RWPE1 (cell line): ENCODE data around the gene CNIH3.

Source experiments
- CTCF ChIA-PET: fragments of 350-600 bp; sonication (Branson Sonifier 250); formaldehyde crosslinking; extraction: SDS; loops from one replicate; lab custom pipeline; 2021; lab: Yijun Ruan, JAX
- POLR2A ChIA-PET: fragments of 400-600 bp; formaldehyde crosslinking; extraction: SDS; loops from one replicate; lab custom pipeline; 2020; ENCODE audit warnings: antibody characterized with exemption; ENCODE audit not compliant: low non-redundant PET; lab: Yijun Ruan, JAX
- DNase-seq: peaks from one replicate; pipeline ENCODE4 v3.0.0; 2012; ENCODE audit warnings: low spot score
- H3K27ac ChIP-seq: fragments of 450-650 bp; 2 replicates; pipeline ENCODE4 v1.5.1; 2017
- TF ChIP-seq, protein P1 (sequence below): fragments of 450-650 bp; conservative IDR thresholded peaks from 2 replicates; pipeline ENCODE4 v1.5.1; 2017; ENCODE audit warnings: low read depth, mild to moderate bottlenecking

CNIH3 gene

DNA sequence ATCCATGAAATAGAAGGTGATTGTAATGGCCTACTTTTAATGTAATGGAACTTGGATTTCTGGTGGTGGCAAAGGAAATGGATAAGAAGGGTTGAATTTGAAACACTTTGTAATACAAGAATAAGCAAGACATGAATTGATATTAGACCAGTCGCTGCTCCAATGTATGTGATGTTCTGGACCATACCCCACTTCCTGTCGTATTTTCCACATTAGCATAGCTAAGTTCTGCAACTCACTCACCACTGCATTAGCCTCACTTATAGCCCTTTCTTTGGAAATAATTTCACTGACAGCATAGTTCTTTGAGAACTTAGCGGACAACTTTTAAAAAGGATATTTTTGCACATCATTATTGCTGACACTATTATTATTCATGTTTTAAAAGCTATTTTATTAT is 32.3 kb upstream of the CNIH3 start:
- ChIA-PET CTCF (interaction anchor here (0.6 kb wide), 1 partner anchor 9 kb away, joined by 3 read pairs; no protein-coding TSS in a partner anchor), POLR2A (no interaction called here)
- DNase-seq = no peak

DNA sequence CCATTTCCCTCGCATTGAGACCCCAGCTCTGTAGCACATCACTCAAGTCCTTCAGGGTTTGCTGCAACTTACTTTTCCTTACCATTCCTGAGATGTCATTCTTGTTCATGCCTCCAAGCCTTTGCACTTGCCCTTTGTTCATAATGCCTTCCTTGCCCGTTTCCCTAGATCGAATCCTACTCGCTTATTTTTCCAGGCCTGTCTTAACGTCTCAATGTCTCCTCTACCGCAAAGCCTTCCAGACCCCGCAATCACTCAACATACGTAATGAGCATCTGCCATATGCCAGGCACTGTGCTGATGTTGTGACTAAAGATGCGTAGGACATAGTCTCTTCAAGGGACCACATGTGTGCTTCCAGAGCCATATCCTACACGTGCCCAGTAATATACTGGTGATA is 31.1 kb upstream of the CNIH3 start:
- TF ChIP-seq, protein P1, sequence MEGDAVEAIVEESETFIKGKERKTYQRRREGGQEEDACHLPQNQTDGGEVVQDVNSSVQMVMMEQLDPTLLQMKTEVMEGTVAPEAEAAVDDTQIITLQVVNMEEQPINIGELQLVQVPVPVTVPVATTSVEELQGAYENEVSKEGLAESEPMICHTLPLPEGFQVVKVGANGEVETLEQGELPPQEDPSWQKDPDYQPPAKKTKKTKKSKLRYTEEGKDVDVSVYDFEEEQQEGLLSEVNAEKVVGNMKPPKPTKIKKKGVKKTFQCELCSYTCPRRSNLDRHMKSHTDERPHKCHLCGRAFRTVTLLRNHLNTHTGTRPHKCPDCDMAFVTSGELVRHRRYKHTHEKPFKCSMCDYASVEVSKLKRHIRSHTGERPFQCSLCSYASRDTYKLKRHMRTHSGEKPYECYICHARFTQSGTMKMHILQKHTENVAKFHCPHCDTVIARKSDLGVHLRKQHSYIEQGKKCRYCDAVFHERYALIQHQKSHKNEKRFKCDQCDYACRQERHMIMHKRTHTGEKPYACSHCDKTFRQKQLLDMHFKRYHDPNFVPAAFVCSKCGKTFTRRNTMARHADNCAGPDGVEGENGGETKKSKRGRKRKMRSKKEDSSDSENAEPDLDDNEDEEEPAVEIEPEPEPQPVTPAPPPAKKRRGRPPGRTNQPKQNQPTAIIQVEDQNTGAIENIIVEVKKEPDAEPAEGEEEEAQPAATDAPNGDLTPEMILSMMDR = no peak
- ChIA-PET POLR2A (no interaction called here), CTCF (no interaction called here)
- no peak overlapping the region for H3K27ac ChIP-seq
- no peak for DNase-seq

More for the DNA sequence above, 32.3 kb upstream of the CNIH3 start:
- no peak overlapping the region for H3K27ac ChIP-seq
- TF ChIP-seq, protein P1 = no peak

DNA sequence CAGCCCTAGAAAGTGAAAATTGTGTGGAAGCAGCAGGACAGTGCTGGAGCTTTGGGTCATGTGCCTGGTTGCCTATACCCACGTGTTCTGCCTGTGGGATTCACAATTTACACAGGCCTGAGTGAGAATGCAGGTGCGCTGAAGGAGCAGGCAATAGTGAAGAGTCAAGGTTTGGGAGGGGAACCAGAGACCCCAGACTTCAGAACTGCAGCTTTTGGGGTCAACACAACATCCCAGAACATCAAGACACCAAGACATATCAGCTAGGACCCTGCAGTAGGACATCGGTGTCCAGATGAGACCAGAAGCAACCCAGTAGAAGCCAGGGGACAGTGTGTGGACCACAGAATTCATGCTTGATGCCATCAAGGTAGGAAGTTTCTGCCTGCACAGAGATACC is 29.1 kb upstream of the CNIH3 start:
- H3K27ac ChIP-seq = no peak overlapping the region
- CTCF ChIA-PET = no interaction called here
- POLR2A ChIA-PET = no interaction called here
- DNase-seq = no peak
- TF ChIP-seq, protein P1 = no peak

DNA sequence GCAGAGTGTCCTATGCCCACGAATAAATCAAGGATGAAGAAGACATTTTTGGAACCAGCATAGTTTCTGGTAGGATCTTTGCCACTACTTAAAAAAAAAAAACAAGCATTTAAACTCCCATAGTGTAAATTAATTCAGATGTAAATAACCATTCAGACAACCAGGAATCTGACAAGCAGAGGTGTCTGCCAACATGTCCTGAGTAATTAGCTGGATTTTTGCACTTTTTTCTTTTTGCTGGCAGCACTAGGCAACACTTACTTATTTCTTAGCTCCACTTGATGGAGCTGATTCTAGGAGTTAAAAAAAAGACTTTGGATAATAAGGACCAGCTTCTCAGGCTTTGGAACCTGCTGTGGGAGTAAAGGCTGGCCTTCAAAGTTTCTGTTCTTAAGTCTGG is 27.6 kb upstream of the CNIH3 start:
- no peak overlapping the region for H3K27ac ChIP-seq
- TF ChIP-seq, protein P1 = no peak
- ChIA-PET CTCF (interaction anchor here (0.6 to 0.7 kb wide), 2 partner anchors 61 to 64 kb away, joined by 3 to 10 read pairs; no protein-coding TSS in a partner anchor), POLR2A (no interaction called here)
- DNase-seq = no peak

DNA sequence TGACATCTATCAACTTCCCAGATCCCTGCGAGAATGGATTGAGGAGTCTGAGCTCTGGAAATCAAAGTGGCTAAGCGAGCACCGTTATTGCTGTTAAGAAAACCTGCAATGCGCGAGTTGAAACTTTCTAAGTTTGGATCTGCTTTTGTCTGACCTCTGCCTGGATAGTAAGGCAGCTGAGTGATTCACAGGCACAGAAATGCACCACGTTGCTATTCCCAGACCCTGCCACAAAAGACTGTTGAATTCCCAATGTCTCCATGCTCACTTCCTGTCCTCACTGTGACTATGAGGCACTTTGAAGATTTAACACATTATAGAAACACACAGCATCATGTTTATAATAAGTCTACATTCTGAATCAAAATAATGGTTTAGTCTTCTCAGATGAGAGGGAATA is 27.1 kb upstream of the CNIH3 start:
- ChIA-PET POLR2A (no interaction called here), CTCF (interaction anchor here (0.6 to 0.7 kb wide), 2 partner anchors 61 to 63 kb away, joined by 3 to 10 read pairs; no protein-coding TSS in a partner anchor)
- no peak for DNase-seq
- H3K27ac ChIP-seq = no peak overlapping the region
- TF ChIP-seq, protein P1 = no peak

DNA sequence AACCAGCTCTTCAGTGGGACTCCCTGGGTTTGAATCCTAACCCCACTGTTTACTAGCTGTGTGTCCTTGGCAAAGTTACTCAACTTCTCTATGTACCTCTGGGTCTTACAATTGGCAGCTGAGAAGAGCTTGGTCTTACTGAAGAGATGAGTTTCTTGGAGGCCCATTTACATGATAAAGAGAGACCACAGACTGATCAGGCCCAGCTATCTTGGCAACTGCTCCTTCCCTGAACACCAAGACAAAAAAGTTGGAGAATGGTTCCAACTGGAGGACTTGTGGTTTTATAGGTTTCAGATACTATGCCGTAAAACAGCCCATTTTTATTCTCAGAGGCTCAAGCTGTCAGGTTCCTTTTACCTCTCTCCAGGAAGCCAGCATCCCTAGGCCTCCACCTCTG is 24.8 kb upstream of the CNIH3 start:
- DNase-seq = no peak
- H3K27ac ChIP-seq = no peak overlapping the region
- TF ChIP-seq, protein P1 = no peak
- POLR2A ChIA-PET = no interaction called here
- CTCF ChIA-PET = interaction anchor here (0.6 kb wide), 1 partner anchor 183 kb away, joined by 5 read pairs; no protein-coding TSS in a partner anchor
